OCI-LY7 (cell line): ENCODE data around the gene IGF1R.

ENCODE experiments used
- EZH2phosphoT487 ChIP-seq: fragments of 200-600 bp; sonication (generic); IDR thresholded peaks from 2 replicates; pipeline ENCODE4 v1.6.1; 2018; ENCODE audit warnings: low read depth, borderline replicate concordance, mild to moderate bottlenecking, mixed run types, antibody characterized with exemption, low read length, moderate library complexity, mixed read lengths
- TF ChIP-seq, protein P1 (sequence below): fragments of 200-600 bp; sonication (generic); conservative IDR thresholded peaks from 2 replicates; pipeline ENCODE4 v1.5.1; 2014; ENCODE audit warnings: mild to moderate bottlenecking, antibody characterized with exemption, low read length, moderate library complexity, mixed read lengths

DNA sequence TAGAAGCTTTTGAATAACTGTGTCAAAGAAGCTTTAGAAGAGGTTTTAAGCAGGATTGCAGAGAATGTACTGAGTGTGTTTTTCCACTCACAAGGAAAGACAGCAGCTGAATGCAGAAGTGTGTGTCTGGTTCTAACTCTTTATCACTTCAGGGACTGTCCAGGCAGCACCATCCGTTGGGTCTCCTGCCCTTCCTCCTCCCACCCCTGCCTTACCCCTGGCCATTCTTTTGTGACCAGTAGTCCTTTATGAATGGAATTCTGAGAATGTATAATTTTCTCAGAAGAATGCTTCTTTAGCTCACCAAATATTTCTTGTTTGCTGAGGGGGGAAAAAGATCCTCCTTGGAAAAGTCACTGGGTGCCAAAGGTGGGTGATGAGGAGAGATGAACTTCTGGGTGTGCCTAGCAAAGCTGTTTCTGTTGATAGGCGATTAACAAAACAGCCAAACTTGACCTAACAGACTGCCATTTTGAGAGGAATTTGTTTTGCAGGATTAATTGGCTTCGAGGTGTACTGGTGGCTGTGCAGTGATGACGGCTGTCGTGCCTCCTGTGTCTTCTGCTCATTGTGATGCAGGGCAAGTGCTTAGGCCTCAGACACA lies 70.9 kb downstream of the IGF1R start:
- TF ChIP-seq, protein P1, sequence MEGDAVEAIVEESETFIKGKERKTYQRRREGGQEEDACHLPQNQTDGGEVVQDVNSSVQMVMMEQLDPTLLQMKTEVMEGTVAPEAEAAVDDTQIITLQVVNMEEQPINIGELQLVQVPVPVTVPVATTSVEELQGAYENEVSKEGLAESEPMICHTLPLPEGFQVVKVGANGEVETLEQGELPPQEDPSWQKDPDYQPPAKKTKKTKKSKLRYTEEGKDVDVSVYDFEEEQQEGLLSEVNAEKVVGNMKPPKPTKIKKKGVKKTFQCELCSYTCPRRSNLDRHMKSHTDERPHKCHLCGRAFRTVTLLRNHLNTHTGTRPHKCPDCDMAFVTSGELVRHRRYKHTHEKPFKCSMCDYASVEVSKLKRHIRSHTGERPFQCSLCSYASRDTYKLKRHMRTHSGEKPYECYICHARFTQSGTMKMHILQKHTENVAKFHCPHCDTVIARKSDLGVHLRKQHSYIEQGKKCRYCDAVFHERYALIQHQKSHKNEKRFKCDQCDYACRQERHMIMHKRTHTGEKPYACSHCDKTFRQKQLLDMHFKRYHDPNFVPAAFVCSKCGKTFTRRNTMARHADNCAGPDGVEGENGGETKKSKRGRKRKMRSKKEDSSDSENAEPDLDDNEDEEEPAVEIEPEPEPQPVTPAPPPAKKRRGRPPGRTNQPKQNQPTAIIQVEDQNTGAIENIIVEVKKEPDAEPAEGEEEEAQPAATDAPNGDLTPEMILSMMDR: no peak
- TF ChIP-seq EZH2phosphoT487: no peak
